HG02943 (cell line): ENCODE measurements around the gene SYT15B.
"Not testable (repeated sequence)": the region's sequence is repeated elsewhere in the genome, so short reads cannot be mapped to it uniquely, and the experiment has no call there.

Experiments used
- ATAC-seq: cut with Tn5 transposase; IDR thresholded peaks from one replicate; pipeline ENCODE4 v1.9.1; 2021; ENCODE audit warnings: mild to moderate bottlenecking, low read depth, moderate library complexity; ENCODE audit not compliant: unreplicated experiment

SYT15B gene

DNA sequence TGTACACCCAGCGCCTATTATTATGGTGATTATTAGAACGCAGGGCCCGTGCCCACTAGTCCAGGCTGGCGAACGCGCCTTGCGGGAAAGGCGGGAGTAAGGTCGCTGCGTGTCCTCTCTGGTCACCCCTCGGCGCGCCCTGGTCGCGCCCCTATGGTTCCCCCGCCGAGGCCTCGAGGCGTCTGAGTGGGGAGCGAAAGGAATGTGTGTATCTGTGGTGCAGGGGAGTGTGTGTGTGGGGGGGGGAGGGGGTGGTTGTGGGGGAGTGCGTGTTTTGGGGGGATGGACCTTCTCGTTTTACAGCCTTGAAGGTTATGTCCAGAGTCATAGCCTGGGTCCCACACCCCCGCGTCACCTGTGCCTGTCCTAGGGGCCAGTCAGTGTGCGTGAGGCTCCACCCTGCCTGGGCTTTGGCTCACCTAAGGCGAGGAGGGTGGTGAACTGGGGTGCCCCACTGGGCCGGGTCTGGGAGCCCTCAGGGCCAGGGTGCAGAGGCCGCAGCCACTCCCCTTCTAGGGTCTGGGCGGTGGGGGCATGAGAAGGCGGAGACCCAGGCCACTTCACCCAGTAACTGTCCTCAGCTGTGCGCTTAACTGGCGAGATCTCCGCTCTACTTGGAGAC, at the start of gene SYT15B:
Gene SYT15B (minus strand): TSS at position 39 of the 622 bp plus-strand sequence. CDS start 952 bp downstream, outside the sequence.
- not testable (repeated sequence) for ATAC-seq

GRCh38 chr10:47779590-47779989, 16.2 kb upstream of the SYT15B start:
- ATAC-seq = not testable (repeated sequence)

DNA sequence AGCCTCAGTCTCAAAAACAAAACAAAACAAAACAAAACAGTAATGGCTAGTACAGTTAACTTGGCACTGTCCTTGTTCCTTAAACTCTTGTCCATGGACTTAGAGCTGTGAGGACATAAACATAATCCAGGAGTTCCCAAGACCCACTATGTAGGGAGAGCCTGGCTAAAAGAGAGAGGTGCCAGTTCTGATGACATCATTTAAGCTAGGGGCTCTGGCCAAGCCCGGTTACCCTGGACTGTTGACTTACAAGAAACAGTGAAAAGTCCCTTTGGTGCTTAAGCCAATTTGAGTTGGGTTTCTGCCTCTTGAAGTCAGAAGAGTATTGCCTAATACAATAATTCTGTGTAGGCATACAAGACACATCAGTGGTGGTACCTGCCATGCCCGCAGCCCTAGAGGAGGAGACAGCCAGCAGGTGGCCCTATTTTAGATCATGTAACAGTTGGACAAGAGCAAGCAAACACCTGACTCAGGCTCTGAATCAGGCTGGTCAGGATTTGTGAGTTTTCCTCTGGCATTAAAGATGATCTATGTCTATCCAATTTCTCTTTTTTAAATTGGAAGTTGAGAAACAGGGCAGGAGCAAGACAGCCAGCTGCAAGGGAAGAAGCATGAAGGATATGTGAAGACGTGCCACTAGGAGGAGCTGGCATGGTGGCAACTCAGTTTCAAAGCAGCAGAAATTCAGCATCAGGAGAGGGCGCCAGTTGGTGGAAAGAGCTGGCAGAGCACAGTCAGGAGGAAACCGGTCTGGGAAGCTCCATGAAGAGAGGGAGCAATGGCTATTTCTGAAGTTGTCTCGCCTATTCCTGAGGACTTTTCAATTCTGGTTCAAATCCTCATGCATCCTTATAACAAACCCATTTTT, 12.2 kb upstream of the SYT15B start:
- not testable (repeated sequence) for ATAC-seq

DNA sequence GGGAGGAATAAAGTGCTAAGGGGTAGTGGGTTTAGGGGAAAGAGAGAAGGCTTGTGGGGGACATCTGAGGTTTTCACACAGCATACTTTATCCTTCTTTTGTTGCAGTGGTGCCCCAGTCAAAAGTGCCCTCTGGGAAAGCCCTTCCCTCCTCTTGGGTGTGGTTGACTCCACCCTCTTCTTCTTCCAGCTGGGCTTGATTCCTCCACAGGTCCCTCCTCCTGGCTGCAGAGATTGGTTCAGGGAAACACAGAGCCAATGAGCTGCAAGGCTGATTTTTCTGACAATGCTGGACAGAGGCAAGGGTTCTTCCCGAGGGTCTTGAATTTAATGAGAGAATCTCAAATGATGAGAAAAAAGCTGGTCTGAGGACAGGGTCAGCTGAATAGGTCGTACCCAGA, 7.4 kb upstream of the SYT15B start:
- not testable (repeated sequence) for ATAC-seq

DNA sequence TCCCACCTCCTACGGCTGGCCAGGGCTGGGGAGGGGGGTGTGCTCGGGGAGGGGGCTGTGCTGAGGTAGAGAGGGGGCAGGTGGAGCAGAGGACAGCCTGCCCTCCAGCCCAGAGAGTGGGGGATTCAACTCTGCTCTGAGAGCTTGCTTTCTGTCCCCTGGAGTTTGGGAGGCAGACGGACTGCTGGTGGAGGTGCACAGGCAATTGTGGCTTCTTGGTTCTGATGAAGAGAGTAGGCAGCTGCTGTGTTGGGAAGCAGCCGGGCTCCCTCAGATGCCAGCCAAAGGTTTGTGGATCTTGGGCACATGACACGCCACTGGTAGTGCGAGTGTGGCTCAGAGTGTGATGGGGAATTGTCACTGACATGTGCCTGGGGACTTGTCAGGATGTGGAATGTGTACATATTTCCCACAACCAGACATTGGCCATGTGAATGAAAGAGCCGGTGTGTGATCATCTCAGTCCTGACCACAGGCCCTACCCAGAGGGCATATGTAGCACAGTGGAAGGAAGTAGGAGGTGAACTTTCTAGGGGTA, 5.3 kb upstream of the SYT15B start:
- not testable (repeated sequence) for ATAC-seq

GRCh38 chr10:47768085-47768484, 4.7 kb upstream of the SYT15B start:
- not testable (repeated sequence) for ATAC-seq

GRCh38 chr10:47767236-47767635, 3.8 kb upstream of the SYT15B start:
- not testable (repeated sequence) for ATAC-seq

- ATAC-seq = not testable (repeated sequence)
These were observed 1.8 kb upstream of the SYT15B start for GRCh38 chr10:47765232-47765631.

GRCh38 chr10:47762674-47763553, 478 bp downstream of the SYT15B start:
- ATAC-seq = not testable (repeated sequence)

- not testable (repeated sequence) for ATAC-seq
These were observed 4.5 kb downstream of the SYT15B start for GRCh38 chr10:47758855-47759254.

- not testable (repeated sequence) for ATAC-seq
These were observed 7.2 kb downstream of the SYT15B start for GRCh38 chr10:47756169-47756568.

GRCh38 chr10:47753871-47754270, 9.5 kb downstream of the SYT15B start:
- ATAC-seq = not testable (repeated sequence)

GRCh38 chr10:47753176-47753575, 10.2 kb downstream of the SYT15B start:
- ATAC-seq = not testable (repeated sequence)

GRCh38 chr10:47751821-47752220, 11.6 kb downstream of the SYT15B start:
- not testable (repeated sequence) for ATAC-seq

- not testable (repeated sequence) for ATAC-seq
These were observed 13.0 kb downstream of the SYT15B start for GRCh38 chr10:47750360-47750759.

- ATAC-seq = not testable (repeated sequence)
These were observed 16.5 kb downstream of the SYT15B start for GRCh38 chr10:47746780-47747376.

GRCh38 chr10:47744881-47745280, 18.5 kb downstream of the SYT15B start:
- not testable (repeated sequence) for ATAC-seq

- ATAC-seq = peak; percentile 75
These were observed 19.5 kb downstream of the SYT15B start for GRCh38 chr10:47743611-47744550.

DNA sequence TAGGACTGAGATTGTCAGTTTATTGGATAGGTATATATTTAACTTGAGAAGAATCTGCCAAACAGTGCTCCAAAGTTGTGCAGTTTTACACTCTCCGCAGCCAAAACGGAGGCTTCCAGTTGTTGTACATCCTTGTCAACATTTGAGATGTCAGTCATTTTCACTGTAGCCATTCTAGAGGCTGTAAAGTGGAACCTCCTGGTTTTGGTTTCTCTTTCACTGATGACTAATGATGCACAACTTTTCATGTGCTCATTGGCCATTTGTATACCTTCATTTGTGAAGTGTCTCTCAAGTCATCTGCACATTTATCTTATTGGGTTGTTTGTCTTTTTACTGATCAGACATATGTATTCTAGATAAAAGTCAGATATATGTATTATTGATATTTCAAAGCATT, 22.5 kb downstream of the SYT15B start:
- not testable (repeated sequence) for ATAC-seq
